Esophagus (tissue), 2 donors: Measurements from ENCODE around the gene MFSD2A. TPM values are rescaled to one million over a fixed set of nuclear protein-coding genes. Genes with fewer than 3 reads are reported as not detected.
A peak's percentile ranks its signal among the peaks of the same experiment; 100 is the strongest.

ENCODE experiments used
- H3K27ac ChIP-seq, 2 donors: one replicate each; pipeline ENCODE4 v1.5.1; 2013; ENCODE audit warnings: low read depth in 2 of 2, mild to moderate bottlenecking in 2 of 2, inconsistent platforms in 1 of 2, low read length in 1 of 2, moderate library complexity in 1 of 2
- H3K27me3 ChIP-seq, 2 donors: one replicate each; pipeline ENCODE4 v1.6.1; 2013; ENCODE audit warnings: low read length in 2 of 2, control low read depth in 1 of 2, mild to moderate bottlenecking in 1 of 2; ENCODE audit not compliant: insufficient read depth in 2 of 2, control insufficient read depth in 1 of 2
- H3K36me3 ChIP-seq, 2 donors: one replicate each; pipeline ENCODE4 v1.6.1; 2013; ENCODE audit warnings: low read length in 1 of 2; ENCODE audit not compliant: control insufficient read depth in 2 of 2, insufficient read depth in 2 of 2
- H3K4me1 ChIP-seq, 2 donors: one replicate each; pipeline ENCODE4 v1.6.1; 2013; ENCODE audit warnings: low read length in 1 of 2; ENCODE audit not compliant: control insufficient read depth in 2 of 2, insufficient read depth in 2 of 2
- H3K4me3 ChIP-seq, 2 donors: one replicate each; pipeline ENCODE4 v1.5.1; 2013; ENCODE audit warnings: low read length in 2 of 2, mild to moderate bottlenecking in 2 of 2, low read depth in 1 of 2, moderate library complexity in 1 of 2
- H3K9me3 ChIP-seq, 2 donors: one replicate each; pipeline ENCODE4 v1.6.1; 2013; ENCODE audit warnings: mild to moderate bottlenecking in 2 of 2, low read depth in 1 of 2, low read length in 1 of 2, moderate library complexity in 1 of 2; ENCODE audit not compliant: control insufficient read depth in 2 of 2, insufficient read depth in 1 of 2
- WGBS, 2 donors: extraction: QIAGEN DNeasy Blood & Tissue Kit; methylation state at CpG; one replicate each; pipeline ENCODE4 v1.1.7; 2013; 5-methylcytosine and 5-hydroxymethylcytosine counted together
- polyA plus RNA-seq, 2 donors: library from polyadenylated mRNA; stranded (reverse); fragments of 200-250 nt; gene quantifications; one replicate each; pipeline ENCODE4 v1.2.3, GENCODE V29; 2013
- donor health status: healthy with polysubstance abuse.
- donor health status: Bipolar disorder and iron deficiency.

The MFSD2A gene
- polyA plus RNA-seq, 2 donors, result 14.5 to 30.4 TPM

DNA sequence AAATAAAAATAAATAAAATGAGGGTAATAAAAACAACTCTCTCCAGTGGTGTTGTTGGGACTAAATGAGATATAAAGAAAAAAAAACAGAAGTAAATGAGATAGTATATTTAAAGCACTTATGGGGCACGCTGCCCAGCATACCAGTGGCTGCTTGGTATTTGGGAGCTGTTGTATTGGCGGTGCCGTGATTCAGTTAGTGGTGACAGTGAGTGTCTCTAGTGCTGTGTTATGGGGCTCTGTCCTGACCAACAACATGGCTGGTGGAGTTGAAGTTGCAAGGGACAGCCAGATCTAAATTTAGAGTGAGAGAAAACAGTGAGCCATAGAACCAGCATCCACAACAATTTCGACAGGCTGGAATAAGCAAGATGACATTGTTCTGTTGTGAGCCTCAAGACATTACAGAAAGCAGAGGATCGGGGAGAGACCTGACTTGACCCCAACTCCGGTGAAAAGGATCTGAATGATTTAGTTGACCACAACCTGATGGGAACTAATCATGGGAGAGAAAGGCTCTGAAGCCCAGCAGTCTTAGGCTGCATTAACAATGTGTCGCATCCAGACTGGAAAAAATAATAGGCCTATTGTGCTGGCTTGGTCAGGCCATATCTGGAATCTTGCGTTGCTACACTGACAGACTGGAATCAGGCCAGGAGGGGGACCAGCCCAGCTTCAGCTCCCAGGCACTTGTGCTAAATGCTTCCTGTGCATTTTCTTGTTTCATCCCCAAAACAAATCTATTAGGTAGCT, 2.4 kb upstream of the MFSD2A start:
- H3K4me3 ChIP-seq, result no peak overlapping the region
- H3K9me3 ChIP-seq, result no peaks in the 10 kb centered on the region
- H3K27ac ChIP-seq, result no peak overlapping the region
- no peaks in the 10 kb centered on the region for H3K36me3 ChIP-seq
- H3K4me1 ChIP-seq, result peaks cover 4 to 5% of the 10 kb centered on the region in 2 donors
- no peaks in the 10 kb centered on the region for H3K27me3 ChIP-seq
- 78% methylated on average over 8 of the region's 8 CpGs for WGBS, 2 donors

DNA sequence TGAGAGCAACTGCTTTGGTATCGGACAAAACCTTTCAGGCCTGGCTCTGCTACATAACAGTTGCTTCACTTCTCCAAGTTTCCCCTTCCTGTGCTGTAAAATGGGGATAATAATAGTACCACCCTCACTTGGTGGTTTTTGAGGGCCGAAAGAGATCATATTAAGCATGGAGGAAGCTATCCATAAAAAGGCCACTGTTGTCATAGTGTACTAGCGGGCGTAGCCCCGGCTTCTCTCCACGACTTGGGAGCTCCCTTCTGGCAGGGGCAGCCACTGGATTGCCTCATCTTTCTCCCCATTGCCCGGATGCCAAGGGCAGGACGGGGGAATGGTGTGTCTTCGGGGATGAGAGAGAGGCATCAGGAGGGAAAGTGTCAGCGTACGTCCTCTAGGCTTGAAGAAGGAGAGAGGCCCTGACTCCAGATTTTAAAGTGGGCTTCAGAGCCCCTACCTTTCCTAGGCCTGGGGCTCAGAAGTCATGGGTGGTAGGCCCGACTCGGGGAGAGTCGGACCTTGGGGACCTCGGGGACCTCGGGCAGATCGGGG, 548 bp upstream of the MFSD2A start:
- no peaks in the 10 kb centered on the region for H3K9me3 ChIP-seq
- peaks cover 4 to 5% of the 10 kb centered on the region in 2 donors for H3K4me1 ChIP-seq
- 36 to 46% methylated on average over 17 of the region's 17 CpGs for WGBS, 2 donors
- peaks cover 0 to 6% of the 10 kb centered on the region in 2 donors for H3K36me3 ChIP-seq
- peak overlapping the region in 1 of 2 donors; percentile 76 for H3K4me3 ChIP-seq
- peak overlapping the region in 1 of 2 donors; percentile 36 for H3K27ac ChIP-seq
- no peaks in the 10 kb centered on the region for H3K27me3 ChIP-seq

DNA sequence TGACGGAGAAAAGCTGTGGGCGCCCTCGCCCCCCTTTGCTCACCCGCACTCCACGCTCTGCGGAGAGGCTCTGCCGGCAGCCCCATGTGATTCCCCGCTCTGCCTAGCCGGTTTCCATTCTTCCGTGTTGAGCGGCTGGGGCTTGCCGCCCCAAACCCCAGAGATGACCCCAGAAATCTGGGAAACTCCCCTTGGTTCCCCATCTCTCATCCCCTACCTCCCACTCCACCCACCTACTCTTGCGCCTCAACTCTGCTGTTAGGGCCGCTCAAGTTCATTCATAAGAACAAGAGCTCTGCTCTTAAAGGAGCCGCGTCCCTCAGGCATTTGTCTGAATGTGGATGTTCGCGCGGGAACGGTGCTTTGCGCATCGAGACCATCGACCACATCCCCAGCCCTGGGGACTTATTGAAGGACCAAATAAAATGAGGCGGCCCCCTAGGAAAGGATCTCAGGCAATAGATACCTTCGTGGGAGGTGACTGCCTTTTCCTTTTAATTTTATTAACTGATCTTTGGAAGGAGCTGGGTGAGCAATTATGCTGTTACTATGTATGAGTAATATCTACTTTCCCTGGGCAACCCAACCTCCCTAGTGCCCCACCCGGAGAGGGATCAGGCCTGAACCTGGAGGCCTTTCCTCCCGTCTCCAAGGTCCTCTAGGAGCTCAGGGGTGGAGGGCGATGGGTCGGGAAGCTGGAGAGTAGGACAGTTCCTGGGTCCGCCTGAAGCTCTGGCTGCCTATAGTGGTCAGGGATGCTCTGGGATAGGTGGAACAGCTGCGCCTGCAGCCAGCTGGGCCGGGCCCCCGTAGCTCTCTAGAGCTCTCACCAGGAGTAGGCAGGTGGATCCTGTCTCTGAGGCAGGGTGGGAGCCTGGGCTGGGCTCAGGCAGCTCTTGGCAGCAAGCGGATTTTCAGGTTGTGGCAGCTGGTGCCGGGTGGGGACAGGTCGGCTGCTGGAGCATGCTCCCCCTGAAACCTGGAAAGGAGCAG, 898 bp downstream of the MFSD2A start:
- Histone ChIP-seq H3K4me1 (peaks cover 7 to 9% of the 10 kb centered on the region in 2 donors), H3K36me3 (peaks cover 0 to 6% of the 10 kb centered on the region in 2 donors), H3K4me3 (peak overlapping the region; percentile 71 to 76), H3K9me3 (no peaks in the 10 kb centered on the region), H3K27me3 (no peaks in the 10 kb centered on the region), H3K27ac (peak overlapping the region; percentile 85 to 94)
- WGBS, 2 donors, result 8 to 11% methylated on average over 35 to 36 of the region's 36 CpGs

DNA sequence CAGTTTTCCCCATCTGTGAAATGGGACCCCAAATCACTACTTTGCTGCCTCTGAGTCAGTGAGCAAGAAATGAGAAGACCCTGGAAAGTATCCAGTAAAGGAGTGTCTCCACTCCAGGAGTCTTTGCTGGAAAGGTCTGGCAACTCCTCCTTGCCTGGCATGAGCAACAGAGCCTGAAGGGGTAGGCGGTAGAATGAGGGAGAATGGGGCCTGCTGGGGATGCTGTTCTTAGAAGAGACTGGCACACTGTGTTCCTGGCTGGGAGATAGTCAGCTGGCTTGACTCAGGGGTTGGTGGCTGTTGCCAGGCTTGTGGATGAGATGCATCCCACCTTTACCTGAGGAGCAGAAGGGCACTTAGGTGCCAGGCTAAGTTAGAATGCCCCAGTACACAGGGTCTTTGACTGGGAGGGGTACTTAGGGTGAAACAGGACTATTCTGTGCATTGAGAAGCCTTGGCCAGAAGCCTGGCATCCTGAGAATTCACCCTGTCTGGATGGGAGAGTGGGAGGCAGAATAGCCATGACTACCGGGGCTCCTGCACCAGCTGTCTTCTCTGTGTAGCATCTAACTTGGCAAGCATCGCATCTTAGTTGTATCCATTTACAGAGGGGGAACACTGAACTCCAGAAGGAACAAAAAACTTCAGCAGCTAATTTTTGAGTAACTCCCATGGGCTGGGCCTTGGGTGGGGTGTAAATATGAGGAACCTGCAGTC, 2.5 kb downstream of the MFSD2A start:
- Histone ChIP-seq H3K36me3 (peaks cover 0 to 11% of the 10 kb centered on the region in 2 donors), H3K4me3 (peak overlapping the region in 1 of 2 donors; percentile 21), H3K27ac (peak overlapping the region in 1 of 2 donors; percentile 75), H3K4me1 (peaks cover 7 to 10% of the 10 kb centered on the region in 2 donors), H3K9me3 (no peaks in the 10 kb centered on the region), H3K27me3 (no peaks in the 10 kb centered on the region)
- WGBS, 2 donors, result 46 to 72% methylated on average over 3 of the region's 3 CpGs

DNA sequence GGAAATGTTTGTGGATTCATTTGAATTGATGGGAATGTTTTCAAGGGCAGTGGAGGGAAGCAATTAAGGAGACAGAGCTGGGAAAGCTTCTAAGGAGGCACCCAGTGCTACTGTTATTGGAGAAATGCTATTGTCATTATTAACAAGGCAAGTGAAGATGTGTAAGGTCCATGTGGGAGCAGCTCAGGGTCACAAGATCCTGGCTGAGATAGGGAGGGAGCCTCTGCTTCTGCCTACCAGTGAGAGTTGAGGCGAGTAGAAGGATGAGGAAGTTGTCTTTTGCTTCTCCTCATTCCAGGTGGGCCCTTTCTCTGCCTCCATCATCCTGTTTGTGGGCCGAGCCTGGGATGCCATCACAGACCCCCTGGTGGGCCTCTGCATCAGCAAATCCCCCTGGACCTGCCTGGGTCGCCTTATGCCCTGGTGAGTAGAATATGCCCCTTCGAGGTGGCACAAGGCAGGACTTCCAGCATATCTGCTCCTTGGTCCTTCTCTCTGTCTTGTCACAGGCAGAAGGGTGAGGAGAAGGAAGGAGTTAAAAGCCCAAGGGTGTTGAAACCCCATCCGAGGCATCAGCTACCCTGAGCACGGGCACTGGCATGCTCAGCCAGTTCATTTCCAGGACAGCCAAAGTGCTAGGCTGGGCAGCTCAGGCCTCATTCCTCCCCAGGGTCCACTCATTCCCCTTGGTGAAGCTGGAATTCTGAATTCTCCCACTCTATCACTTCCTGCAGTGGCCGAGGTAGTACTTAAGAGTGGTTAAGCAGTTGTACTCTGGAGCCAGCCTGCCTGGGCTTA, 3.7 kb downstream of the MFSD2A start:
- H3K27ac ChIP-seq, result peak overlapping the region in 1 of 2 donors; percentile 45
- H3K27me3 ChIP-seq, result no peaks in the 10 kb centered on the region
- H3K4me1 ChIP-seq, result peaks cover 7 to 10% of the 10 kb centered on the region in 2 donors
- no peaks in the 10 kb centered on the region for H3K9me3 ChIP-seq
- 64 to 77% methylated on average over 7 of the region's 7 CpGs for WGBS, 2 donors
- no peak overlapping the region for H3K4me3 ChIP-seq
- peaks cover 0 to 14% of the 10 kb centered on the region in 2 donors for H3K36me3 ChIP-seq

DNA sequence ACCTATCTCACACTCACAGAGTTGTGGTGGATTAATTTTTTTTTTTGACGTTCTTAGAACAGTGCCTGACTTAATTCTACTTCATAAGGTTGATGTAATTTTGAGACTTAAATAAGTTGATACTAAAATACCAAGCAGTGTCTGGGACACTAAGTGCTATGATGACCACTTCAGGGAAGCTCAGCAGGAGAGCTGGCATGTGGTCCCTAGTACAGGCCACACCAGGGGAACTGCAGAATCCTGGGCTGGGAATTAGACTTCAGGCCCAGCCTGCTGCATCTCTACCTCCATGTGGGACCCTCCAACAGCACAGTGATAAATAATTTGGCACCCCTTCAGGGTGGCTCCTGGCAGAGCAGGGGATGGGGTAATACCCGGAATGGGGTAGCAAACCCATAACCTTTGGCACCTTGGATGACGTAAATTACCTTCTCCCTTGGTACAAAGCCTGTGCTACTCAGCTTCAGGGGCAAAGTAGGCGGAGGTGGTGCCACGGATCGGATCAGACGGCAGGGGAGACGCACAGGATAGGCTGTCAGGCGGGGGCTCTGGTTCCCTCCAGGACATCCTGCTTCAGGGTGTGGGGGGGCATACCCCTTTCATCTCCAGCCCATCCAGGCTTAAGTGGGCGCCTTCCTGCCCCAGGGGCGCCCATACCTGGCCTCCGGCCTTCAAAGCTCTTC, 4.8 kb downstream of the MFSD2A start:
- Histone ChIP-seq H3K4me3 (no peak overlapping the region), H3K9me3 (no peaks in the 10 kb centered on the region), H3K27ac (peak overlapping the region; percentile 72 to 76), H3K4me1 (peaks cover 7 to 10% of the 10 kb centered on the region in 2 donors), H3K36me3 (peaks cover 0 to 15% of the 10 kb centered on the region in 2 donors), H3K27me3 (no peaks in the 10 kb centered on the region)
- 51 to 66% methylated on average over 12 of the region's 12 CpGs for WGBS, 2 donors

DNA sequence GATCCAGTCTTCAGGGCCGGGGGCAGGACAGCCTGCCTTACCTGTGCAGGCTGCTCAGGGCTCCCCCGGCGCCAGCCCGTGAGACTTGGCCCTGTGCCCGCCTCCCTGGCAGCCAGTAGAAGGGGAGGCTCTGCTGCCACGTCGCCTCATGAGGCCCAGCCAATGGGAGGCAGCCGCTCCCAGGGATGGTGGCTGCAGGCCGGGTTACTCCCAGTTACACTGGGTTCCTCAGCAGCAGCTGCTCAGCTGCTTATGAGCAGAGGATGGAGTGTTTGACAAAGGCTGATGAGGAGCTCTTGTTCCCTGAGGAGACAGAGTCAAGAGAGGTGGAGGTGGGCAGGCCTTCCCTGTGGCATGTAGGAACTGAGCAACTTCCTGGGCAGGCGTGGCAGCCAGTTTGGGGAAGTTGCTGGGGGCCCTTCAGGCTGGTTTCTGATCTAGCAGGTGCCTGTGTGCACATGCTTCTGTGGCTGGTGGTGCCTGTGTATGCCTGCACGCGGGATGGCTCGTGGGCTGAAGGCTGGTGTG, 5.5 kb downstream of the MFSD2A start:
- peak overlapping the region; percentile 72 to 76 for H3K27ac ChIP-seq
- peaks cover 7 to 13% of the 10 kb centered on the region in 2 donors for H3K4me1 ChIP-seq
- H3K4me3 ChIP-seq, result no peak overlapping the region
- no peaks in the 10 kb centered on the region for H3K9me3 ChIP-seq
- WGBS, 2 donors, result 36 to 38% methylated on average over 13 of the region's 13 CpGs
- no peaks in the 10 kb centered on the region for H3K27me3 ChIP-seq
- peaks cover 0 to 19% of the 10 kb centered on the region in 2 donors for H3K36me3 ChIP-seq

DNA sequence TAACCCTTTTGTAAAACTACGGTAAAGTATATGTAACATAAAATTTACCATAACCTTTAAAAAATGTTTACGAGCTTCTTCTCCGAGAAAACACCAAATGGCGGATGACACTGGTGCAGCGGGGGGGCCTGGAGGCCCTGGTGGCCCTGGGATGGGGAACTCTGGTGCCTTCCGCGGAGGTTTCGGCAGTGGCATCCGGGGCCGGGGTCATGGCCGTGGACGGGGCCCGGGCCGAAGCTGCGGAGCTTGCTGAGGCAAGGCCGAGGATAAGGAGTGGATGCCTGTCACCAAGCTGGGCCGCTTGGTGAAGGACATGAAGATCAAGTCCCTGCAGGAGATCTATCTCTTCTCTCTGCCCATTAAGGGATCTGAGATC, 7.5 kb downstream of the MFSD2A start:
- Histone ChIP-seq H3K27me3 (no peaks in the 10 kb centered on the region), H3K9me3 (no peaks in the 10 kb centered on the region), H3K36me3 (peaks cover 0 to 31% of the 10 kb centered on the region in 2 donors), H3K4me3 (no peak overlapping the region), H3K27ac (no peak overlapping the region), H3K4me1 (peaks cover 4 to 8% of the 10 kb centered on the region in 2 donors)
- WGBS, 2 donors, result 97% methylated on average over 17 of the region's 17 CpGs
